ENCODE results near the gene TANGO2. TPM values are rescaled to one million over a fixed set of nuclear protein-coding genes. Genes with fewer than 3 reads are reported as not detected.
A peak's percentile ranks its signal among the peaks of the same experiment; 100 is the strongest.

TANGO2 gene
- total and polyA plus RNA-seq, 9 of the 15 experiments (the other 6 are each of a cell fraction or from before 2014, with no cell fraction given) = 15.5 to 94.9 (median 70.1) TPM

DNA sequence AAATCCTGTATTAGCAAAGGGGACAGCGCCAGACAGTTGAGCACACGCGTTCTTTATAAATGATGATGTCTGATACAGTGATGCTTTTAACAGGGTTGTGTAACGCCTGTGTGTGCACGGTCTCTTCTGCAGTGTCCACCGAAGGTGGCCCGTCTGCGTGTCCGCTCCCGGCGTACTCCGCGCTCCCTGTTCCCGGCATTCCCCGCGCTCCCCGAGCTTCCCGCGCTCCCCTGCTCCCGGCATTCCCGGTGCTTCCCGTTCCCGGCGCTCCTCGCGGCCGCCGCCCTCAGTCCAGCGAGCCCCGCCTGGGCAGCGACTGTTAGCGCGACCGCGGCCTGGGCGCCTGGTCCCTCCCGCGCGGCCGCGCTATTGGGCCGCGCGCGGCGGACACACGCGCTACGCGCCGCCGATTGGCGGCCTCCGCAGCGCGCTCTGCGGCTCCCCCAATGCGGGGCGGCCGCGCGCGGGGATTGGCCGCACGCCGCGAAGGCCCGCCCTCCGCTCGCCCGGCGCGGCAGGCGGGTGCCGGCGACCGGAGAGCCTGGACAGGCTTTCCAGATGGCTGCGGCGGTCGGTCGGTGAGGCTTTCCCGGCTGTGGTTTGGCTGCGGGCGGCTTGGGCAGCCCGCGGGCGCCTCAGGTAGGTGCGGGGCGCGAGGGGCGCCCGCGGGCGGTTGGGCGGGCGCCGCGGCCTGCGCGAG is 59.0 kb downstream of the TANGO2 start, which contains the start of gene DGCR8 (continued):
- TF ChIP-seq, protein P1, sequence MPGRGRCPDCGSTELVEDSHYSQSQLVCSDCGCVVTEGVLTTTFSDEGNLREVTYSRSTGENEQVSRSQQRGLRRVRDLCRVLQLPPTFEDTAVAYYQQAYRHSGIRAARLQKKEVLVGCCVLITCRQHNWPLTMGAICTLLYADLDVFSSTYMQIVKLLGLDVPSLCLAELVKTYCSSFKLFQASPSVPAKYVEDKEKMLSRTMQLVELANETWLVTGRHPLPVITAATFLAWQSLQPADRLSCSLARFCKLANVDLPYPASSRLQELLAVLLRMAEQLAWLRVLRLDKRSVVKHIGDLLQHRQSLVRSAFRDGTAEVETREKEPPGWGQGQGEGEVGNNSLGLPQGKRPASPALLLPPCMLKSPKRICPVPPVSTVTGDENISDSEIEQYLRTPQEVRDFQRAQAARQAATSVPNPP (IDR thresholded peaks at IDR 0.05; ENCODE audit: borderline replicate concordance, insufficient read depth, insufficient read length) = no peak
- TF ChIP-seq GABPB1 (CRISPR knock-in tag; IDR thresholded peaks at IDR 0.05) = no peak
- TF ChIP-seq, protein P2, sequence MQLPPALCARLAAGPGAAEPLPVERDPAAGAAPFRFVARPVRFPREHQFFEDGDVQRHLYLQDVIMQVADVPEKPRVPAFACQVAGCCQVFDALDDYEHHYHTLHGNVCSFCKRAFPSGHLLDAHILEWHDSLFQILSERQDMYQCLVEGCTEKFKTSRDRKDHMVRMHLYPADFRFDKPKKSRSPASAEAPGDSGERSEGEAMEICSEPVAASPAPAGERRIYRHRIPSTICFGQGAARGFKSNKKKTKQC (CRISPR knock-in tag; IDR thresholded peaks at IDR 0.05) = no peak
- peak; percentile 92 for TF ChIP-seq SMAD1 (IDR thresholded peaks at IDR 0.05; ENCODE audit: low read depth, low read length, partially characterized antibody)
- TF ChIP-seq, protein P3, sequence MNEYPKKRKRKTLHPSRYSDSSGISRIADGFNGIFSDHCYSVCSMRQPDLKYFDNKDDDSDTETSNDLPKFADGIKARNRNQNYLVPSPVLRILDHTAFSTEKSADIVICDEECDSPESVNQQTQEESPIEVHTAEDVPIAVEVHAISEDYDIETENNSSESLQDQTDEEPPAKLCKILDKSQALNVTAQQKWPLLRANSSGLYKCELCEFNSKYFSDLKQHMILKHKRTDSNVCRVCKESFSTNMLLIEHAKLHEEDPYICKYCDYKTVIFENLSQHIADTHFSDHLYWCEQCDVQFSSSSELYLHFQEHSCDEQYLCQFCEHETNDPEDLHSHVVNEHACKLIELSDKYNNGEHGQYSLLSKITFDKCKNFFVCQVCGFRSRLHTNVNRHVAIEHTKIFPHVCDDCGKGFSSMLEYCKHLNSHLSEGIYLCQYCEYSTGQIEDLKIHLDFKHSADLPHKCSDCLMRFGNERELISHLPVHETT (CRISPR knock-in tag; conservative IDR thresholded peaks at IDR 0.05 in 1 of 2, IDR thresholded peaks at IDR 0.05 in 1 of 2) = no peak
- TF ChIP-seq, protein P4, sequence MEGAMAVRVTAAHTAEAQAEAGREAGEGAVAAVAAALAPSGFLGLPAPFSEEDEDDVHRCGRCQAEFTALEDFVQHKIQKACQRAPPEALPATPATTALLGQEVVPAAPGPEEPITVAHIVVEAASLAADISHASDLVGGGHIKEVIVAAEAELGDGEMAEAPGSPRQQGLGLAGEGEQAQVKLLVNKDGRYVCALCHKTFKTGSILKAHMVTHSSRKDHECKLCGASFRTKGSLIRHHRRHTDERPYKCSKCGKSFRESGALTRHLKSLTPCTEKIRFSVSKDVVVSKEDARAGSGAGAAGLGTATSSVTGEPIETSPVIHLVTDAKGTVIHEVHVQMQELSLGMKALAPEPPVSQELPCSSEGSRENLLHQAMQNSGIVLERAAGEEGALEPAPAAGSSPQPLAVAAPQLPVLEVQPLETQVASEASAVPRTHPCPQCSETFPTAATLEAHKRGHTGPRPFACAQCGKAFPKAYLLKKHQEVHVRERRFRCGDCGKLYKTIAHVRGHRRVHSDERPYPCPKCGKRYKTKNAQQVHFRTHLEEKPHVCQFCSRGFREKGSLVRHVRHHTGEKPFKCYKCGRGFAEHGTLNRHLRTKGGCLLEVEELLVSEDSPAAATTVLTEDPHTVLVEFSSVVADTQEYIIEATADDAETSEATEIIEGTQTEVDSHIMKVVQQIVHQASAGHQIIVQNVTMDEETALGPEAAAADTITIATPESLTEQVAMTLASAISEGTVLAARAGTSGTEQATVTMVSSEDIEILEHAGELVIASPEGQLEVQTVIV (CRISPR knock-in tag; IDR thresholded peaks at IDR 0.05; ENCODE audit: borderline replicate concordance) = peak; percentile 80
- TF ChIP-seq NR2C1 (IDR thresholded peaks at IDR 0.05) = no peak
- TF ChIP-seq NR2C1 (tag; IDR thresholded peaks at IDR 0.05) = no peak
- TF ChIP-seq, protein P5, sequence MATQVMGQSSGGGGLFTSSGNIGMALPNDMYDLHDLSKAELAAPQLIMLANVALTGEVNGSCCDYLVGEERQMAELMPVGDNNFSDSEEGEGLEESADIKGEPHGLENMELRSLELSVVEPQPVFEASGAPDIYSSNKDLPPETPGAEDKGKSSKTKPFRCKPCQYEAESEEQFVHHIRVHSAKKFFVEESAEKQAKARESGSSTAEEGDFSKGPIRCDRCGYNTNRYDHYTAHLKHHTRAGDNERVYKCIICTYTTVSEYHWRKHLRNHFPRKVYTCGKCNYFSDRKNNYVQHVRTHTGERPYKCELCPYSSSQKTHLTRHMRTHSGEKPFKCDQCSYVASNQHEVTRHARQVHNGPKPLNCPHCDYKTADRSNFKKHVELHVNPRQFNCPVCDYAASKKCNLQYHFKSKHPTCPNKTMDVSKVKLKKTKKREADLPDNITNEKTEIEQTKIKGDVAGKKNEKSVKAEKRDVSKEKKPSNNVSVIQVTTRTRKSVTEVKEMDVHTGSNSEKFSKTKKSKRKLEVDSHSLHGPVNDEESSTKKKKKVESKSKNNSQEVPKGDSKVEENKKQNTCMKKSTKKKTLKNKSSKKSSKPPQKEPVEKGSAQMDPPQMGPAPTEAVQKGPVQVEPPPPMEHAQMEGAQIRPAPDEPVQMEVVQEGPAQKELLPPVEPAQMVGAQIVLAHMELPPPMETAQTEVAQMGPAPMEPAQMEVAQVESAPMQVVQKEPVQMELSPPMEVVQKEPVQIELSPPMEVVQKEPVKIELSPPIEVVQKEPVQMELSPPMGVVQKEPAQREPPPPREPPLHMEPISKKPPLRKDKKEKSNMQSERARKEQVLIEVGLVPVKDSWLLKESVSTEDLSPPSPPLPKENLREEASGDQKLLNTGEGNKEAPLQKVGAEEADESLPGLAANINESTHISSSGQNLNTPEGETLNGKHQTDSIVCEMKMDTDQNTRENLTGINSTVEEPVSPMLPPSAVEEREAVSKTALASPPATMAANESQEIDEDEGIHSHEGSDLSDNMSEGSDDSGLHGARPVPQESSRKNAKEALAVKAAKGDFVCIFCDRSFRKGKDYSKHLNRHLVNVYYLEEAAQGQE (IDR thresholded peaks at IDR 0.05; ENCODE audit: borderline replicate concordance) = no peak
- TF ChIP-seq, protein P5 (CRISPR knock-in tag; IDR thresholded peaks at IDR 0.05; ENCODE audit: low read depth) = peak; percentile 59; the same call in 1 of the 2 replicates
- TF ChIP-seq BRF1 (IDR thresholded peaks at IDR 0.05; ENCODE audit: borderline replicate concordance, extremely low read depth, insufficient read length) = no peak
- TF ChIP-seq JUND (IDR thresholded peaks at IDR 0.05; ENCODE audit: borderline replicate concordance, low read depth, low read length) = peak; percentile 81
- no peak for TF ChIP-seq JUND (tag; IDR thresholded peaks at IDR 0.05; ENCODE audit: borderline replicate concordance, low read depth, low read length)

Data from K562 (cell line).